ENCODE measurements around the gene IVL. TPM values are rescaled to one million over a fixed set of nuclear protein-coding genes. Genes with fewer than 3 reads are reported as not detected.

Gene IVL, protein sequence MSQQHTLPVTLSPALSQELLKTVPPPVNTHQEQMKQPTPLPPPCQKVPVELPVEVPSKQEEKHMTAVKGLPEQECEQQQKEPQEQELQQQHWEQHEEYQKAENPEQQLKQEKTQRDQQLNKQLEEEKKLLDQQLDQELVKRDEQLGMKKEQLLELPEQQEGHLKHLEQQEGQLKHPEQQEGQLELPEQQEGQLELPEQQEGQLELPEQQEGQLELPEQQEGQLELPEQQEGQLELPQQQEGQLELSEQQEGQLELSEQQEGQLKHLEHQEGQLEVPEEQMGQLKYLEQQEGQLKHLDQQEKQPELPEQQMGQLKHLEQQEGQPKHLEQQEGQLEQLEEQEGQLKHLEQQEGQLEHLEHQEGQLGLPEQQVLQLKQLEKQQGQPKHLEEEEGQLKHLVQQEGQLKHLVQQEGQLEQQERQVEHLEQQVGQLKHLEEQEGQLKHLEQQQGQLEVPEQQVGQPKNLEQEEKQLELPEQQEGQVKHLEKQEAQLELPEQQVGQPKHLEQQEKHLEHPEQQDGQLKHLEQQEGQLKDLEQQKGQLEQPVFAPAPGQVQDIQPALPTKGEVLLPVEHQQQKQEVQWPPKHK
- total RNA-seq (2014; rRNA removed; shearing (Covaris generic)): 0.06 TPM in 1 of 2 replicates, not detected in the other

DNA sequence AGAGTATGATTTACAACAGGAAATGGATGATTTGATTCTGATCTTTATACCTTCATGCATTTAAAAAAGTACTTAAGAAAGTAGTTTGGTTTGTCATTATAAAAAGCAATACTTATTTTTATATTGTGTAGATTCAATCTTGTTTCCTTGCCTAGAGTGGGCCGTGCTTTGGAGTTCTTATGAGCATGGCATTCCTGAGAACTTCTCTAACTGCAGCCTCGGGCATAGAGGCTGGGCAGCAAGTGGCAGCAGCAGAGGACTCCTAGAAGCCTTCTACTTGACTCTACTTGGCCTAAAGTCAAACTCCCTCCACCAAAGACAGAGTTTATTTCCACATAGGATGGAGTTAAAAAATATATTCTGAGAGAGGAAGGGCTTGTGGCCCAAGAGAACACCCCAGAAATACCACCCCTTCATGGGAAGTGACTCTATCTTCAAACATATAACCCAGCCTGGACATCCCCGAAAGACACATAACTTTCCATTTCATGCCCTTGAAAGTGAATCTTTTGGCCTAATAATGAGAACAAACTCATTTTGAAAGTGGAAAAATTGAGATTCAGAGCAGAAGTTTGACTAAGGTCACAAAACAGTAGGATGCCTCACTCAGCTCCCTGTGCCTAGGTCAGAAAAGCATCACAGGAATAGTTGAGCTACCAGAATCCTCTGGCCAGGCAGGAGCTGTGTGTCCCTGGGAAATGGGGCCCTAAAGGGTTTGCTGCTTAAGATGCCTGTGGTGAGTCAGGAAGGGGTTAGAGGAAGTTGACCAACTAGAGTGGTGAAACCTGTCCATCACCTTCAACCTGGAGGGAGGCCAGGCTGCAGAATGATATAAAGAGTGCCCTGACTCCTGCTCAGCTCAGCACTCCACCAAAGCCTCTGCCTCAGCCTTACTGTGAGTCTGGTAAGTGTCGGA, at the start of gene IVL:
TSS of gene IVL (plus strand) at position 861 of the 916 bp plus-strand sequence. CDS start 1,252 bp downstream, outside the sequence.
- peak; percentile 42 for DNase-seq (ENCODE audit: low read depth)

DNA sequence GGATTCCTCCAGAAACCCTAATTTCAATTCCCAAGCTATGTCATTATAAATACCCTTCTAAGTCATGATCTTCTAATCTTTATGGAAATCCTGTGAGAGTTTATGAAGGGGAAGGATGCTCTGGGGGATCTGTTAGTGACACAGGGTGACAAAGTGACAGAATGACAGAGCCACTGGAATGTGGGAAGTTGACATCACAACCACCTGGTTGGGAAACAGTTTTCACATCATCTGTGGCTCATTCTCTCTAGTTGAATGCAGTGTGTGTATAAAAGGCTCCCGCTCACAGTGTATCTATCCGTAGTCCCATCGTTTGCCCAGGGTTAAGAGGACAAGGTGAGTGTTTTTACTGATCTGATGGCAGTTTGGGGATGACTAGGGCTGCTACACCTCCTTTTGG, 48.6 kb upstream of the IVL start, which contains the start of gene LCE7A:
TSS of gene LCE7A (plus strand) at position 301 of the 400 bp plus-strand sequence. CDS start 702 bp downstream, outside the sequence.
- DNase-seq (ENCODE audit: low read depth): no peak

DNA sequence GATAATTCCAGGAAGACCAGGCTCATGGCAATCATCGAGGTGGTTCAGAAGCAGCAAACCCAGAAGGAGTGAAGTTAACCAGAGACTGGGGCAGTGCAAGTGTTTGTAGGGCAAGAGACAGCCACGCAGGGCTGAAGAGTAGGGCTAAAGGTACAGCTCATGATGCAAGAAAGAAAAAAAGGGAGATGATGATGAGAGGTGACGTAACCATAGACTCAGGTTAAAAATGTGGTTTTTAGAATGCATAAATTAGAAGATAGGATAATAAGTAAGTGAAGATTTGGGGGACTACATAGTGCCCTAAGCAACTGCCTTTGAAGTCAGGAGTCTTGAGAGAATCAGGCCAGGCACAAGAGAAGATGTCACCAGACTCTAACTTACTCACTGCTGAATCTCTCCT, 48.2 kb upstream of the IVL start:
- no peak for DNase-seq (ENCODE audit: low read depth)

DNA sequence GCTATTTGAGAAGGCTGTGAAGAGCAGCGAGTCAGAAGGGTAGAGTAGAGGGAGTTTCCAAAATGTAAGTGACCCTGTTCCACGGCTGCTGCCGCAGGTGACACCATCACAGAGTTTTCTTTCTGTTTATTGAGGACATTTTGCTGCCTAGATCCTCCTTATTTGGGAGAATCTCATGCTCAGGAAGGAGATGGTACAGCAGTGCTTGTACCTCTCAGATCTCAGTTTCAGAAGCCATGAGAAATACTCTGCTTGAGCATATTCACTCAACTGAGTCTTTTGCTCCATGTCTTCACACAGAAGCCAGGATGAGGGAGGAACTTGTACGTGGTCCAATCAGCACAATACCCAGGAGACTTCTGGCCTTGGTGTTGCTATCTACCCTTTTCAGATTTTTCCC, 47.0 kb upstream of the IVL start:
- DNase-seq (ENCODE audit: low read depth): no peak

DNA sequence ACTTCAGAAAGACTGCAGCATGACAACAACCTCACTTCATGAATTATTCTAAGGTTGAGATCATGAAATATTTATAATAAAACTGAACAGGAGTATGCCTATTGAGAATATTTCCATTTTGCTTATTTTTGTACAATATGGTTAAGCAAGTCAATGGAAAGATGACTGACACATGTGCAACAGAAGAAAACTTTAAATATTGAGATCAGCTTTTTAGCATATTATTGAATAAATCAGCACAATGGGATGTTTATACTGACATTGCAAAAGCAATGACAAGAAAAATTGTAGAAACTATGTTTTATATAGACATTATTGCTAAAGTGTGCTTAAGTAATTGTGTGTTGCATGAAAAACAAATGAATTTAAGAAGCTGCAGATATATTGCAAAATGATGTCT, 43.9 kb upstream of the IVL start:
- DNase-seq (ENCODE audit: low read depth): no peak

DNA sequence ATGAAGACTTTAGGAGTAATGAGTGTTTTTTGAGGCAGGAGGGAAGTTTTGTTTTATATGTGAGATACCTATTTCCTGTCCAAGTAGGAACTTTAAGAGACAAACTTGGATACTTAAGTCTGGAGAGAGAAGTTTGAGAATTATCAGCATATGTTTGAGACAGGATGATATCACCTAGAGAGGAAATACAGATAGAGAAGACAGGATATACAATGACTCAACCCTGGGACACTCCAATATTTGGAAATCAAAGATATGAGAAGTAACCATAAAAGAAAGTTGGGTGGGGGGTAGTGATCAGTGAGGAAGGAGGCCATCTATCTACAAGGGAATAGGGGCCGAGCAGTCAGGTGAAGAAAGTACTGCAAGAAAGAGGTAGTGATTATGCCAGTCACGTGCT, 42.0 kb upstream of the IVL start:
- DNase-seq (ENCODE audit: low read depth): no peak

DNA sequence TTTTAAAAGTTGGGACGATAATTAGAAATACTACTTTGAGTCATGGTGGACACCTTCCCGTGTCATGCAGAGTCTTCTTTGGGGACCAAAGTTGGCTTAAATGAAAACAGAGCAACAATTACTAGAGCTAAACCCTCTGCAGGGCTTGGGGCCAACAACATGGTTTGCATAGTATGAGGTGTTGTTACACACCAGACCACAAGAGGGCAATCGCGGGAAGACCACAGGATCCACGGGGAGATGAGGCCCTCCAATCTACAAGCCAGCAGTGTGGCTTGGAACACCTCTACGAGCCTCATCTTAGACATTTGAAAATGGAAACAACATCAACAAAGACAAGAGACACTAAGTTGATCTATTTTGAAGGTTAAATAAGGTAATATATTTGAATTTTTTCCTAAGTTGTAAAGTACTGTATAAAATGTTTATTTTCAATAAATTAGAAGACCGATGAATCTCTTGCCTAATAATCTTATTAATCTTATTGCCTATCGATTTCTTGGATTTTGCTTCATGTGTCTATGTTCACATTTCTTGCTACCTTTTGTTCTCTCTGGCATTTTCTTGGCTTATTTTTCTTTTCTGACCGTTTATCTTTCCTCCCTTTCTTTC, 38.4 kb upstream of the IVL start:
- peak; percentile 78 for DNase-seq (ENCODE audit: low read depth)

DNA sequence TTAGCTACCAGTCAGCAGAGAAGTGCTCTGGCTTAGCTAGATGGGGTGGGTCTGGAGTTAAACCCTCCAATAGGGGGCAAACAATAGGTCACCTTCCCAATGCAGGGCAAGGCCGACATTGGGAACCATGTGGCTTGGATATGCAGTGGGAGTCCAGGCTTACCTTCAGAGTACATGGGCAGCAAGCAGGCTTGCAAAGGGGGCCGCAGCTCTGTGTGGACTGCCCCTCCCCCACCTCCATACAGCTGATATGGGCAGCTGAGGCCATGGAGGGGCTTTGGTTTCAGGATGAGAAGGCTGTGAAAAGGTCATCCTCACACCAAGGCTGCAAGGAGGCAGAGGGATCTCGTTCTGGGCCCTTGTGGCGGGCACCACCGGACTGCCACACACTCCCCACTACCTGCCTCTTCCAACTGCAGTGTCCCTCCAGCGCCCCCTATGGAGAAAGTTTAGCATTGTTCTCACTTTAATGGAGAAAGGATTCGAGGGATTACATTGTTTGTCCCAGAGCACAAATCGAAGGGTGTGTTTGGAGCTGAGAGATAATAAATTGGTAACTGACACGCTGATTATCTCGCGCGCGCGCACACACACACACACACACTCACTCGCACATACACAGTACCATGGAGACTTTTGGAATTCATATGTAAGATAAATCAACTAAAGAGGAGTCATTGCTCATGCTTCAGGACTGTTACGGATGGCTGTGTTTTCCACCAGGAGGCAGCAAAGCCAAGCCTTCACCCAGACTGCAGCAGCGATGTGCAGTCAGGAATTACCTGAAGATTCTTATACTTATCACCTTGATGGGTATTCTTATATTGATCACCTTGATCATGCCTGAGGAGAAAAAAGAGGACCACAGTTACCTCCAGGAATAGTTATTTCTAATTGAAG, 37.3 kb upstream of the IVL start:
- peak; percentile 55 for DNase-seq (ENCODE audit: low read depth)

DNA sequence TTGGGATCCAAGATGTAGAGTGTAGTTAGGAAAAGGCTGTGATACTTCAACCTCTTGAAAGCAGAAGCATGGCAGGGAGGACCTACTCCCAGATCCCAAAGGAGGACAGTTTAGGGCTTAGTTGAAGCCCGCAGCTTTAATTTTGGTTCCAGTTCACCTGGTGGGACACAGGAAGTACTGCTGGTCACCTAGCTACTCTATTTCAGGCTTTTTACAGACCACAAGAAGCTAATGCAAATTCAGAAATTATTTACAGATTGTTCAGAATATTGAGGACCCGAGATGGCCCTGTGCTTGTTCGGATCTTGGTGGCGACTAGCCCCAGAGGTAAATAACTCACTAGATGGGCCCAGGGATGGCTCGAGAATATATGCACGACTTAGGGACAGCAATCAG, 36.6 kb upstream of the IVL start:
- no peak for DNase-seq (ENCODE audit: low read depth)

DNA sequence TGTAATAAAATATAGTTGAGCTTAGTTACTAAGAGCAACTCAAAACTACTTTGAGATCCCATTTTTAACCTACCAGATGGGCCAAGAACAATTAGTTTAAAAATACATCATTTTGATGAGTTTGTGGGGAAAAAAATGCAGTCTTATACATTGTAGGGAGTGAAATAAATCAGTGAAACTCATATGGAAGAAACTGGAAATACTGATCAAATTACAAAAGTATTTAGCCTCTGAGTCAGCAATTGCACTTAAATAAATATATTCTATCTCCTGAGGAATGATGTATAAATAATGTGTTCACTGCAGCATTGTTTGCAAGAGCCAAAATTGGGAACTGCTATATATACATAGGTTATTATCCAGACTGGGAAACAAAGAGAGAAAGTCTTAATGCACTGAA, 34.9 kb upstream of the IVL start:
- no peak for DNase-seq (ENCODE audit: low read depth)

DNA sequence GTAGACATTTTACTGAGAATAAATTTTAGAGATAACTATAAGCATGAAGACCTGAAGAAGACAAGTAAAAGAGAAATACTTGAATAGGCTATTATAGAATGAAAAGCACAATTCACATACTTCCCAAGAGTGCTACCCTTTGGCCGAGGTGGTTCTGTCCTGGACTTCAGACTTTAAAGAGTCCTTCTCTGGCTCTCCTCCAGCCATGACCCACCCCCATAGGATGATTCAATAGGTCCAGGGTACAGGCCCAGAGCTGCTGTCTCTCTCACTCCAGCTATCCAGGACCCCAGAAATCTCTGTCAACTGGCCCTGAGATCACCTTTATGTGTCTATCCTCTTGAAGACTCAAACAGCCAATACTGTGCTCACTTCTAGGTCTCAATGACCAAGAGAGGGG, 31.5 kb upstream of the IVL start:
- DNase-seq (ENCODE audit: low read depth): no peak

DNA sequence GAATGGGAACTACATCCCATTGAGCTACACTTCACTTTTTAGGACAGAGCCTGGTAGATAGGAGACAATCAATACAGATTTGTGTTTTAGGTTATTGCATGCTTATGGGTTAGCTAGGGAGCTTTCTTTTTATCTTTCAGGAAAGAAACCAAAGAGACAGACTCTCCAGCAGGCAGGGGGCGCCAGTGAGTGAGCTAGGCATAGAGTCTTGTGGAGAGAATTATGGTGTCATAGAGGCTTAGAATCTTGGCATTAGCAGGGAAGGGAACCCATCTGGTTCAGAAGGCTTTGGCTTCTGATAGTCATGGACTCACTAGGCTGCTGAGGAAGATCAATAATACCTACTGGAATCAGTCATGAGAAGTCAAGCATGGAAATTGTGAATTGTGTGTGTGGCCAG, 30.3 kb upstream of the IVL start, which contains the start of gene SMCP:
TSS of gene SMCP (plus strand) at position 281 of the 400 bp plus-strand sequence. CDS start 6,101 bp downstream, outside the sequence.
- peak; percentile 25 for DNase-seq (ENCODE audit: low read depth)

DNA sequence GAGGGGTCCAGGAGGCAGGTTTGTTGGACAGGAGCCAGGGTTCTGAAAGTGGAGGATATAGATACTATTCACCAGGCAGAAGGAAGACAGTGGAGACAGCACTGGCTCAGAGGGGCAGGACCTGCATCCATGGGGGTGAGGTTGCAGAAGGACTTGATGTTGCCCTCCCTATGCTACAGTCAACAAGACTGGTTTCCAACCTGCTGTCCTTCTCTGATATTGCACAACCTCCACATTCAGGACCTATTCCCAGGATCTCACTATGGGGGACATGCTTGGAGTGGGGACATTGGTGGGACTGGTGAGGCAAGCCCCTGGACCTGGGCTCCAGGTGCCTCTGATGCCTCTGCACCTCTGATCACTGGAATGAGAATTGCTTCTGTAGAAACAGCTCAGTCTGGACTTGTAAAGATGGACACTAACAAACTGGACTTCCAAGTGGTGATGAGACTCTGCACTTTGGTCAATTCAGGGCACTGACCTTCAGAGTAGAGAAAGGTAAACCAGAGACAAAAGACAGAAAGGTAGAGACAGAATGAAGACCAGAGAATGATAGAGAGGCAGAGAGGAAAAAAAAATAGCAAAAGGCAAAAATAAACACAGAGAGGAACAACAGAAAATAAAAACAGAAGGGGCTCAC, 28.7 kb upstream of the IVL start:
- no peak for DNase-seq (ENCODE audit: low read depth)

DNA sequence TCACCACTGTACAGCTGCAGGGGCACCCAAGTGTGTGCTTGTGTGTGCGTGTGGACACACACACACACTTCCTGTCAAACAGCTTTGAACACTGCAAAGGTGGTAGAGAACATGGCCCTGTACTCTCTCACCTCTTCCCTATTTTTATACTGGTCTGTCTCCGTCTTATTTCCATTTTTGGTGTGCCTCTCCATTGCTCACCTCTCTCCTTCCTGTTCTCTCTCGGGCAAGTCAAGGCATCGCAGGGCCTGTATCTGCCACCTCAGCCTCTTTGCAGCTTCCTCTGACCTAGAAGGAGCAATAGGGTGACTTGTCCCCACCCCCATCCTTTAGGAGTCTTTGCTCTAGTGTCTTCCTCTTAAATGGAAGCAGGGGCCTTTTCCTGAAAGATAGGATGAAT, 28.0 kb upstream of the IVL start:
- no peak for DNase-seq (ENCODE audit: low read depth)

DNA sequence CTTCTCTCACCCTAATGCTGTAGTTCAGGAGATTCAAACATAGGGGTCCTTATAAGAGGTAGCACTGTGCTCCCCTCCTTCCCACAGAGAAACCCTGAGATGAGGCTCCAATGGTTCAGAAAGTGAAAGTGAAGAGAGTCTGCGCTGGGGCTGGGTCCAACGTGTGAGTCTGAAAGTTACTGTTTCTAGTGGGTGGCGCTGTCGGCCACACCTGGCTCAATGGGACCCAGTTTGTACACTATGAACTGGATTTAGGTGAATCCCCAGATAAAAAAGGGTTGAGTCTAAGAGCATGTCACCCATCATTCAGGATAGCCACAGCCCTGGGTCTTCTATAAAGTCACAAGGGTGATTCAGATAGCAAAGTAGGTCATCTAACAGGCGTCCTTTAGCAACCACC, 27.4 kb upstream of the IVL start:
- peak; percentile 30 for DNase-seq (ENCODE audit: low read depth)

DNA sequence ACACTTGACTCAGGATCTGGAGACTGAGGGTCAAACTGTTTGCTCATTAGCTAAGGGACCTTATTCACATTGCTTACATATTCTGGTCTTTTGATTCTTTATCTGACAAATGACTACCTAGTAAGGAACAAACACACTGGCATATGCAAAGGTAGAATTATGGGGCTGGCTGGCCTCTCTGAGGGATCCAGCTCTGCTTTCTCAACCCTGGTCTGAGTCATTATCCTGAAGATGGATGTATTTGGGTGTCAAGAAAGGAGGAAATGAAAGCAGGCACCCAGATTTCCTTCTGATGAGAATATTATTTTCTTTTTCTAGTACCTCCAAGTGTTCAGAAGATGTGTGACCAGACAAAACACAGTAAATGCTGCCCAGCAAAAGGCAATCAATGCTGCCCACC, 24.3 kb upstream of the IVL start:
- DNase-seq (ENCODE audit: low read depth): no peak

DNA sequence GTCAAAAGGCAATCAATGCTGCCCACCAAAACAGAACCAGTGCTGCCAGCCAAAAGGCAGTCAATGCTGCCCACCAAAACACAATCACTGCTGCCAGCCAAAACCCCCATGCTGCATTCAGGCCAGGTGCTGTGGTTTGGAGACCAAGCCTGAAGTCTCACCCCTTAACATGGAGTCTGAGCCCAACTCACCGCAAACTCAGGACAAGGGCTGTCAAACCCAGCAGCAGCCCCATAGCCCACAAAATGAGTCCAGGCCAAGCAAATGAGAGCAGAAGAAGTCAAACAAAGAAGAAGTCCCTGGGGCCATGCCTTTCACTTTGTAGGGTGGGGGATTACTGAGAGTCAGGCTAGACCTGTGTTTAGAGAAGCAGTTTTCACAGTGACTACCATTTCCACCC, 23.8 kb upstream of the IVL start:
- no peak for DNase-seq (ENCODE audit: low read depth)

DNA sequence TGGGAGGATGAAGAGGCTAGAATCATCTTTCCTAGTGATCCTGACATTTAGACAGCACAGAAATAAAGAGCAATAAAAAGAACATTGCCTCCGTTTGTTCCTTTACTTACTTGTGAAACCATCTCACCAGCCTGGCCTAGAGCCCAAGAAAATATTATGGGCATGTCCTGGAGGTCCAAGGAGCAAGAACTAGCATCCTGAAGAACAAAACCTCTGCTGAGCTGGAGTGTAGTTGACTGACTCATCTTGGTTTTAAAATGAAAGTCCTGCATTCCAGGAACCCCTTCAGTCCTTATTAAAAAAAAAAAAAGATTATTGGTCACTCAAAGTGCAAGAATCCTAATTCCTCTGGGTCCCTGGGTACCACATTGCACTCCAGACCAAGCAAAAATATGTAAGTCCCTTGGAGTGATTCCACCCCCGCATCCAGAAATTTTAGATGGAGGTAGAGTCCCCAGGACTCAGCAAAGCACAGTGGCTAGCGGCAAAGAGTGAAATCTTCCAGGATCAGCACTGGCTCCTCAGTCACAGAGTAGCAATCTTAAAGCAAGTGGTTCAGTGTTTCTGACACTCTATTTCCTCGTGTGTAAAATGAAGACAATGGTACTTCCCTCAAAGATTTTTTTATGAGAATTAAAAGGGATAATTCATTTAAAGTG, 23.3 kb upstream of the IVL start:
- peak; percentile 42 for DNase-seq (ENCODE audit: low read depth)

DNA sequence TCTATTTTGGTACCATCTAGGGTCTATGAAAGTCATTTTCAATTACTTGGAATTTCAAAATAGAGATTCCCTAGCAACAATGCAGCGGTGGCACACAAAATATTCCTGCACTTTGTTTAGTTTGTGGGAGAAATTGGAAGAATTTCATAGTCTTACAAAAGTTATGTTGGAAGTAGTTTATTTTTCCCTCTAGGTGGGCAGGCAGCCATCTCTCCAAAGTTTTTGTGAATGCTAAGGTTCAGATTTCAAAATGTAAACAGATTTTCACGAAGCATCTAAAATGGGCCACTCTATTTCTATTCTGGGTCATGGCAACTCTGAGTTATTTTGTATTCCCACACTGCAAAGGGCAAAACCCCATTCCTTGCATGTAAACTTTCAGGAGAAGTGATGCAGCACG, 22.3 kb upstream of the IVL start:
- DNase-seq (ENCODE audit: low read depth): no peak
